ENCODE measurements around the gene PACRG.
A peak's percentile ranks its signal among the peaks of the same experiment; 100 is the strongest.

PACRG gene

DNA sequence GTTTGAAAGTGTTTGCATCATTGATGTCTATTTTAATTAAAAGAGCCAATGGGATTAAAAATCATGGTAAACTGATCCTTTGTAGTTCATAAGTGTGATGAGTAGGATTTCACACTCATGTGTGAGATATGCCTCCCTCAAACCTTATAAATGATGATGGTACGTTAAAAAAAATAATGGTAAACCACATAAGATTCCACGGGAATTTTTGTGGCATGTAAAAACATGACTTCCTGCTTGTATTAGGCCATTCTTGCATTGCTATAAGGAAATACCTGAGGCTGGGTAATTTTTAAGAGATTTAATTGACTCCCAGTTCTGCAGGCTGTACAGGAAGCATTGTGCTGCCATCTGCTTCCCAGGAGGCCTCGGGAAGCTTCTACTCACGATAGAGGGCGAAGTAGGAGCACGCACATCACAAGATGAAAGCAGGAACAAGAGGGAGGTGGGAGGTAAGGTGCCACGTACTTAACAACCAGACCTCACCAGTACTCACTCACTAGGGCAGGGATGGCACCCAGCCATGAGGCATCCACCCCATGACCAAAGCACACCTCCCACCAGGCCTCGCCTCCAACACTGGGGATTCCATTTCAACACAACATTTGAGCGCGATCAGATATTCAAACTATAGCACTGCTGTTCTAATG, 499.2 kb downstream of the PACRG start:
- no peak overlapping the region for H4K8ac ChIP-seq (ENCODE audit: low read length)
- no peak overlapping the region for H3K4me3 ChIP-seq (ENCODE audit: insufficient read depth in 1 of 2, low read depth in 1 of 2, low read length in 2 of 2)
- DNase-seq: no peak
- no peak overlapping the region for H2BK12ac ChIP-seq (ENCODE audit: low read length in 2 of 2)
- 90% methylated on average over 10 of the region's 10 CpGs for WGBS
- H3K79me1 ChIP-seq (replicated peaks; ENCODE audit: low read length, poor library complexity, severe bottlenecking): no peaks in the 10 kb centered on the region
- H2AK5ac ChIP-seq (ENCODE audit: low read length, severe bottlenecking): no peak overlapping the region
- no peak overlapping the region for H3K4me2 ChIP-seq (ENCODE audit: low read length, poor library complexity, severe bottlenecking)
- H2BK15ac ChIP-seq (ENCODE audit: low read depth, poor library complexity, severe bottlenecking): no peak overlapping the region
- no peak overlapping the region for H4K91ac ChIP-seq (ENCODE audit: low read length)
- no peak overlapping the region for H3K14ac ChIP-seq (ENCODE audit: low read length in 2 of 2)
- H3K18ac ChIP-seq (ENCODE audit: low read depth in 1 of 2, low read length in 2 of 2): no peak overlapping the region
- H3K4me1 ChIP-seq (ENCODE audit: control insufficient read depth, insufficient read depth, low read depth, low read length): peaks cover 7% of the 10 kb centered on the region
- H3K27me3 ChIP-seq (ENCODE audit: control insufficient read depth in 1 of 2, insufficient read depth in 1 of 2, low read length in 2 of 2): no peaks in the 10 kb centered on the region
- no peaks in the 10 kb centered on the region for H3K36me3 ChIP-seq (ENCODE audit: control insufficient read depth in 1 of 2, insufficient read depth in 2 of 2, low read depth in 1 of 2, low read length in 2 of 2)
- no peak overlapping the region for H2BK5ac ChIP-seq (ENCODE audit: low read depth, low read length, poor library complexity, severe bottlenecking)
- H3K4ac ChIP-seq (ENCODE audit: low read depth in 1 of 2, low read length in 2 of 2): no peak overlapping the region
- no peak overlapping the region for H3K9ac ChIP-seq (ENCODE audit: low read length)
- H2AFZ ChIP-seq (ENCODE audit: low read depth, low read length): no peak overlapping the region
- peaks cover 5% of the 10 kb centered on the region for H3K9me3 ChIP-seq (ENCODE audit: control insufficient read depth, low read length)
- H3K23ac ChIP-seq (ENCODE audit: low read length in 2 of 2): no peak overlapping the region
- peak overlapping the region; percentile 85 for H3K27ac ChIP-seq (ENCODE audit: low read length, poor library complexity, severe bottlenecking)
- no peak overlapping the region for H2BK120ac ChIP-seq (ENCODE audit: low read depth, low read length)

DNA sequence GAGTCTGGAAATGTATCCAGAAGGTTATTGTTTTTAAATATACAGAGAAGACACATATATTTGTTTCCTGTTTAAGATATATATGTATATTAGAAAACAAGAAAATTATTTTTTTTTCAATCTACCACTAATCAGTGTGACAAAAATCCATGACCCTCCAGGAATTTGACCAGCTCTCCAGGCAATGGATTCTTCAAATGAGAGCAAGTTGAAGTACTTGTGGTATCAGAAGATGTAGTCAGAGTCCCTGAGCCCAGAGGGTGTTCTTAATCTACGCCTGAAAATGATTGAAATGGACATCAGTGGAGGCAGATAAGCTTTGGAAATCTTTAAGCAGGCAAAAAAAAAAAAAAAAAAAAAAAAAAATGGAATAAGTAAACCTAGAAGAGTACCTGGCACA, 500.3 kb downstream of the PACRG start:
- Histone ChIP-seq H3K4me1 (ENCODE audit: control insufficient read depth, insufficient read depth, low read depth, low read length) (peaks cover 7% of the 10 kb centered on the region), H2BK12ac (ENCODE audit: low read length in 2 of 2) (no peak overlapping the region), H4K8ac (ENCODE audit: low read length) (no peak overlapping the region), H3K4me2 (ENCODE audit: low read length, poor library complexity, severe bottlenecking) (no peak overlapping the region), H3K23ac (ENCODE audit: low read length in 2 of 2) (no peak overlapping the region), H2AFZ (ENCODE audit: low read depth, low read length) (no peak overlapping the region), H3K9me3 (ENCODE audit: control insufficient read depth, low read length) (peaks cover 5% of the 10 kb centered on the region), H3K79me1 (replicated peaks; ENCODE audit: low read length, poor library complexity, severe bottlenecking) (no peaks in the 10 kb centered on the region), H3K4ac (ENCODE audit: low read depth in 1 of 2, low read length in 2 of 2) (no peak overlapping the region), H3K9ac (ENCODE audit: low read length) (no peak overlapping the region), H2BK15ac (ENCODE audit: low read depth, poor library complexity, severe bottlenecking) (no peak overlapping the region), H2BK5ac (ENCODE audit: low read depth, low read length, poor library complexity, severe bottlenecking) (no peak overlapping the region), H3K4me3 (ENCODE audit: insufficient read depth in 1 of 2, low read depth in 1 of 2, low read length in 2 of 2) (no peak overlapping the region), H3K27me3 (ENCODE audit: control insufficient read depth in 1 of 2, insufficient read depth in 1 of 2, low read length in 2 of 2) (no peaks in the 10 kb centered on the region), H4K91ac (ENCODE audit: low read length) (no peak overlapping the region), H3K18ac (ENCODE audit: low read depth in 1 of 2, low read length in 2 of 2) (no peak overlapping the region), H2BK120ac (ENCODE audit: low read depth, low read length) (no peak overlapping the region), H3K27ac (ENCODE audit: low read length, poor library complexity, severe bottlenecking) (no peak overlapping the region), H3K36me3 (ENCODE audit: control insufficient read depth in 1 of 2, insufficient read depth in 2 of 2, low read depth in 1 of 2, low read length in 2 of 2) (no peaks in the 10 kb centered on the region), H2AK5ac (ENCODE audit: low read length, severe bottlenecking) (no peak overlapping the region), H3K14ac (ENCODE audit: low read length in 2 of 2) (no peak overlapping the region)
- no peak for DNase-seq
- 81% methylated on average over 1 of the region's 1 CpG for WGBS

DNA sequence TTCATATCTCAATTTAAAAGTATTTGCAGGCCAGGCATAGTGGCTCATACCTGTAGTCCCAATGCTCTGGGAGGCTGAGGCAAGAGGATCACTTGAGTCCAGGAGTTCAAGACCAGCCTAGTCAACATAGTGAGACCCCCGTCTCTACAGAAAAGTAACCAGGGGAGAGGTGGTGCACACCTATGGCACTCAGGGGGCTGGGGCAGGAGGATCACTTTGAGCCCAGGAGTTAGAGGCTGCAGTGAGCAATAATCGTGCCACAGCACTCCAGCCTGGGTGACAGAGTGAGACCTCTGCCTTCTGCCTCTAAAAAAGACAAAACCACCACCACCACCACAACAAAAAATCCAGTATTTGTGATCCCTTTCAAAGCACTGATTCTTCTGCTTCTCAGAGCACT, 501.3 kb downstream of the PACRG start:
- no peak overlapping the region for H3K9ac ChIP-seq (ENCODE audit: low read length)
- H3K18ac ChIP-seq (ENCODE audit: low read depth in 1 of 2, low read length in 2 of 2): no peak overlapping the region
- H2BK12ac ChIP-seq (ENCODE audit: low read length in 2 of 2): no peak overlapping the region
- no peak overlapping the region for H4K91ac ChIP-seq (ENCODE audit: low read length)
- no peak overlapping the region for H4K8ac ChIP-seq (ENCODE audit: low read length)
- peaks cover 7% of the 10 kb centered on the region for H3K4me1 ChIP-seq (ENCODE audit: control insufficient read depth, insufficient read depth, low read depth, low read length)
- H2AFZ ChIP-seq (ENCODE audit: low read depth, low read length): no peak overlapping the region
- H2BK120ac ChIP-seq (ENCODE audit: low read depth, low read length): no peak overlapping the region
- no peaks in the 10 kb centered on the region for H3K27me3 ChIP-seq (ENCODE audit: control insufficient read depth in 1 of 2, insufficient read depth in 1 of 2, low read length in 2 of 2)
- H2AK5ac ChIP-seq (ENCODE audit: low read length, severe bottlenecking): no peak overlapping the region
- H2BK5ac ChIP-seq (ENCODE audit: low read depth, low read length, poor library complexity, severe bottlenecking): no peak overlapping the region
- WGBS: 75% methylated on average over 2 of the region's 2 CpGs
- no peaks in the 10 kb centered on the region for H3K79me1 ChIP-seq (replicated peaks; ENCODE audit: low read length, poor library complexity, severe bottlenecking)
- H3K36me3 ChIP-seq (ENCODE audit: control insufficient read depth in 1 of 2, insufficient read depth in 2 of 2, low read depth in 1 of 2, low read length in 2 of 2): no peaks in the 10 kb centered on the region
- H3K27ac ChIP-seq (ENCODE audit: low read length, poor library complexity, severe bottlenecking): no peak overlapping the region
- no peak overlapping the region for H2BK15ac ChIP-seq (ENCODE audit: low read depth, poor library complexity, severe bottlenecking)
- no peak overlapping the region for H3K23ac ChIP-seq (ENCODE audit: low read length in 2 of 2)
- H3K14ac ChIP-seq (ENCODE audit: low read length in 2 of 2): no peak overlapping the region
- no peak overlapping the region for H3K4ac ChIP-seq (ENCODE audit: low read depth in 1 of 2, low read length in 2 of 2)
- DNase-seq: no peak
- no peak overlapping the region for H3K4me2 ChIP-seq (ENCODE audit: low read length, poor library complexity, severe bottlenecking)
- no peak overlapping the region for H3K4me3 ChIP-seq (ENCODE audit: insufficient read depth in 1 of 2, low read depth in 1 of 2, low read length in 2 of 2)
- H3K9me3 ChIP-seq (ENCODE audit: control insufficient read depth, low read length): peaks cover 5% of the 10 kb centered on the region

- no peak overlapping the region for H2AK5ac ChIP-seq (ENCODE audit: low read length, severe bottlenecking)
- DNase-seq: no peak
- H2BK15ac ChIP-seq (ENCODE audit: low read depth, poor library complexity, severe bottlenecking): no peak overlapping the region
- no peaks in the 10 kb centered on the region for H3K36me3 ChIP-seq (ENCODE audit: control insufficient read depth in 1 of 2, insufficient read depth in 2 of 2, low read depth in 1 of 2, low read length in 2 of 2)
- H2AFZ ChIP-seq (ENCODE audit: low read depth, low read length): no peak overlapping the region
- no peak overlapping the region for H4K91ac ChIP-seq (ENCODE audit: low read length)
- no peak overlapping the region for H3K14ac ChIP-seq (ENCODE audit: low read length in 2 of 2)
- no peak overlapping the region for H3K23ac ChIP-seq (ENCODE audit: low read length in 2 of 2)
- no peak overlapping the region for H2BK120ac ChIP-seq (ENCODE audit: low read depth, low read length)
- no peaks in the 10 kb centered on the region for H3K27me3 ChIP-seq (ENCODE audit: control insufficient read depth in 1 of 2, insufficient read depth in 1 of 2, low read length in 2 of 2)
- no peaks in the 10 kb centered on the region for H3K79me1 ChIP-seq (replicated peaks; ENCODE audit: low read length, poor library complexity, severe bottlenecking)
- H3K4me1 ChIP-seq (ENCODE audit: control insufficient read depth, insufficient read depth, low read depth, low read length): peaks cover 7% of the 10 kb centered on the region
- no peak overlapping the region for H4K8ac ChIP-seq (ENCODE audit: low read length)
- no peak overlapping the region for H3K27ac ChIP-seq (ENCODE audit: low read length, poor library complexity, severe bottlenecking)
- H3K9me3 ChIP-seq (ENCODE audit: control insufficient read depth, low read length): no peaks in the 10 kb centered on the region
- H3K4me2 ChIP-seq (ENCODE audit: low read length, poor library complexity, severe bottlenecking): no peak overlapping the region
- H2BK12ac ChIP-seq (ENCODE audit: low read length in 2 of 2): no peak overlapping the region
- H3K9ac ChIP-seq (ENCODE audit: low read length): no peak overlapping the region
- H3K4ac ChIP-seq (ENCODE audit: low read depth in 1 of 2, low read length in 2 of 2): no peak overlapping the region
- H3K18ac ChIP-seq (ENCODE audit: low read depth in 1 of 2, low read length in 2 of 2): no peak overlapping the region
- no peak overlapping the region for H2BK5ac ChIP-seq (ENCODE audit: low read depth, low read length, poor library complexity, severe bottlenecking)
- 90% methylated on average over 9 of the region's 9 CpGs for WGBS
- H3K4me3 ChIP-seq (ENCODE audit: insufficient read depth in 1 of 2, low read depth in 1 of 2, low read length in 2 of 2): no peak overlapping the region
Measured at GRCh38 chr6:163230901-163231300, 503.1 kb downstream of the PACRG start.
